PFSK-1 (cell line): Measurements from ENCODE around the gene NFKBIA.

Experiments used
- POLR2AphosphoS5 ChIP-seq: IDR thresholded peaks from 2 replicates; pipeline ENCODE4 v1.6.1; 2012; ENCODE audit warnings: low read depth, mild to moderate bottlenecking, control low read depth, low read length, moderate library complexity
- REST ChIP-seq, 2 experiments: IDR thresholded peaks; 2 replicates each; pipeline versions ENCODE4 v1.6.1 to v1.8.0; 2011 to 2012; ENCODE audit warnings: low read depth in 2 of 2, low read length in 2 of 2, control low read depth in 1 of 2, inconsistent platforms in 1 of 2, mild to moderate bottlenecking in 1 of 2, moderate library complexity in 1 of 2; ENCODE audit not compliant: insufficient read depth in 1 of 2
- SIN3A ChIP-seq: IDR thresholded peaks from 2 replicates; pipeline ENCODE4 v1.6.1; 2012; ENCODE audit warnings: mild to moderate bottlenecking, low read length, moderate library complexity, borderline replicate concordance; ENCODE audit not compliant: insufficient read depth
- TAF1 ChIP-seq: IDR thresholded peaks from 2 replicates; pipeline ENCODE4 v1.6.1; 2012; ENCODE audit warnings: low read length, control low read depth, borderline replicate concordance; ENCODE audit not compliant: insufficient read depth

- no peak for TF ChIP-seq REST (IDR thresholded peaks at IDR 0.05; ENCODE audit: insufficient read depth in 1 of 2, low read depth in 2 of 2, low read length in 2 of 2)
- no peak for TF ChIP-seq TAF1
- no peak for TF ChIP-seq SIN3A
- TF ChIP-seq POLR2AphosphoS5: no peak
Measured at GRCh38 chr14:35362450-35362849, 42.1 kb downstream of the NFKBIA start.
